GM18519 (cell line): ENCODE data around the gene COX5A.

Experiments used
- ATAC-seq: cut with Tn5 transposase; IDR thresholded peaks from one replicate; pipeline ENCODE4 v1.9.1; 2021; ENCODE audit warnings: mild to moderate bottlenecking, moderate library complexity; ENCODE audit not compliant: unreplicated experiment, low FRiP score

Gene COX5A

DNA sequence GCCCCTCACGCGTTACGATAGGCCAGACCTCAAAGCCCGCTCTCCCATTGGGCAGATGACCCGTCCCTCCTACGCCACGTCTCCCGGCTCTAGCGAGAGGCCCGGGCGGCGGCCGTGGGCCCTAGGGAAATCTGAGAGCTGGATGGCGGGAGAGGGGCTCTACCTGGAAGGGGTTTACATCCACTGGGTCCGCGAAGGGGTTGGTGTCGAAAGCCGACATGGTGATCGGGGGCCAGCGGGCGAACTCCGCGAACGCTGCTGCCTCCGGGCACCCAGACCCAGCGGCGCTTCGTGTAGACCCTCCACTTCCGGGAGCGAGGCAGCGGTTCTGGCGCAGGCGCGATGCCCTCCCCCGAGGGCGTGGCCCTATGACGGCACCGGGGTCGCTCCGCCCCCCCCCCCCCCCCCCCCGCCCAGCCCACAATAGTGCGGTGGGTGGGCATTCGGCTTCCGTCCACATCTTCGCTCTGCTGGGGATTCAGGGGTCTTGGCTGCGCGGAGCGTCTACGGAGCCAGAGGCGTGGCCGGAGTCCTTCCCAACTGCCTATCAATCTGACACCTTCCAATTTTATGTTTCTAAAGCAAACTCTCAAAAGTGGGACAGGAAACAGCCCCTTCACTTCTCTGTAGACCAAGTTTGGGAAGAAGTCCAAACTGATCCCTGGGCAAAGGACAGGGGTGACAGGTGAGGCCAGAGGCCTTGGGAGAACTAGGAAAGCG lies 64.7 kb downstream of the COX5A start, which contains the start of gene SCAMP2:
SCAMP2 (minus strand) TSS at position 330 of the 720 bp plus-strand sequence; CDS start at position 220, 110 bp downstream.
- ATAC-seq = peak; percentile 57

DNA sequence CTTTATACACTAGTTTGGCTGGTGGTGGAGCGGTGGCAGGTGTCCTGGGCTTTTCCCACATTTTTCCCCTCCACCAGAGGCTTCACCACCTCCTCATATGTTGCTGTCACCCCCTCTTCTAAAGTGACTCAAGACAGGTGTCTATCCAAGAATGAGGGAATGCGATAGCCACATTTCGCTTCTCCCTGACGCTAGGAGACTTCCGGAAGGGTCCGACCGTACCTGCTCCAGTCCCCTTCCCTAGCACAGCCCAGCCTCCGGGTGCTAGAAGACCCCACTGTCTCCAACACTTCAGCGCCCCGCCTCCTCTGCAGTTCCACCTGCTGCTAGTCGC lies 65.2 kb downstream of the COX5A start:
- no peak for ATAC-seq

GRCh38 chr15:74870436-74871215 lies 67.2 kb downstream of the COX5A start:
- ATAC-seq = no peak
